SIG-M5 (cell line): ENCODE measurements around the gene GALNT13.

Source experiments
- DNase-seq: peaks from one replicate; lab custom pipeline; 2025; lab: John Stamatoyannopoulos, UW

GALNT13 gene

DNA sequence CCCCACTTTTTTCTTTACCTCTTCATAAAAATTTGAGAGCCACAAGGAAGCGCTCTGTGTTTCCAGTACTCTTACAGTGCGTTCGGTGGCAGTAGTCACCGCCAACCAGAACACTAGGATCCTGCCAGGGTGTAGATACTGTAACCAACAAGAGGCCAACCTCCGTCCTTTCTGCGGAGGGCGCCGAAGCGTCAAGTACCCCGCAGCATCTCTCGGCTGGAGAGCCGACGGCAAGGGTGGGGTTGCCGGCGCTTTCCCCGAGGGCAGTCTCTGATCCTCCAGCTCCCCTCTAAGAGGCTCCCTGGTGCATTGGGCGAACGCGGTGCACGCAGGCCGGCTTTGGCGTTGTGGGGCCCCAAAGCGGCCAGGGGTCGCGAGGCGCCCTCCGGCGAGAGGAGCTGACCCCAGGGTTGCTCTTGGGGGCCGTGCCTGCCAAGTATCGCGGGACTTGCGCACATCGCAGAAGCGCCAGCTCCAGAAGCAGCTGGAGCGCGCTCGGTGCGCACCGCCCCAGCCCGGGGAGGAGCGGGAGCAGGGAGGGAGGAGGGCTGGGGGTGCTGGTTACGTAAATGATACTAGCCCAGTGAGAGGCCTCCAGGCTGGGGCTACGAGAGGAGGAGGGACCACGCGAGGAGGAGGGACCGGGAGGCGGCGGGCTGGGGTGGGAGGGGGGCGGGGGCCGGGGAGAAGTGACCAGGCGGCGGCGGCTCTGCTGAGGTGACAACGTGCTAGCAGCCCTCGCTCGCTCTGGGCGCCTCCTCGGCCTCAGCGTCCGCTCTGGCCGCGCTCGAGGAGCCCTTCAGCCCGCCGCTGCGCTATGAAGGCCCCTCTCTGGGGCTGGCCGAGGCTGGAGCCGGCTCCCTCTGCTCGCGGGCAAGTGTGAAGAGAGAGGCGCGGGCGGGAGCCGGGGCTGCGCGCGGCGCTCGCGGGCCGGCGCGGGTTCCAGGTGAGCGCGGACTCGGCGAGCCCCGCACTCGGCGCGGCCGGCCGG, at the start of gene GALNT13:
Gene GALNT13 (plus strand): TSS at position 692 of the 991 bp plus-strand sequence.
- no peak for DNase-seq

GRCh38 chr2:153823880-153824279, 47.8 kb upstream of the GALNT13 start:
- DNase-seq, result no peak

GRCh38 chr2:153828335-153828734, 43.4 kb upstream of the GALNT13 start:
- DNase-seq, result no peak

GRCh38 chr2:153834662-153835061, 37.1 kb upstream of the GALNT13 start:
- DNase-seq, result no peak

- DNase-seq, result no peak
These were observed 13.5 kb upstream of the GALNT13 start for GRCh38 chr2:153858250-153858649.

DNA sequence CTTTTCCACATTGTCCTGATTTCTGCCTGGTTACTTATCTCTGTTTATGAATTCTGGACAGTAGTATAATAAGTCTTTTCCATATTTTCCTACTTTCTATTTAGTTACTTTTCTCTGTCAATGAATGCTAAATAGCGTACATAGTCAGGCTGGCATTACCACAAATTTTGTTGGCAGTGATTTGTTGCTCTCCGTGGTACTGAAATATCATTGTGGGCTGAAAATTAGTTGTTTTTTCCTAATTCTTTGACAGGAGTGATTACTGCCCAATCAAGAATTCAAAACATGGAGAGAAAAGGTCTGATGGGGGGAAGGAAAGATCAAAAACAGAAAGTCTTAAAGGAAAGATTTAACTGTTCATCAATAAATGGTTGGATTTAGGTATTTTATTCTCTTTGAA, 7.7 kb upstream of the GALNT13 start:
- no peak for DNase-seq

- DNase-seq, result no peak
These were observed 5.1 kb upstream of the GALNT13 start for GRCh38 chr2:153866595-153866994.

DNA sequence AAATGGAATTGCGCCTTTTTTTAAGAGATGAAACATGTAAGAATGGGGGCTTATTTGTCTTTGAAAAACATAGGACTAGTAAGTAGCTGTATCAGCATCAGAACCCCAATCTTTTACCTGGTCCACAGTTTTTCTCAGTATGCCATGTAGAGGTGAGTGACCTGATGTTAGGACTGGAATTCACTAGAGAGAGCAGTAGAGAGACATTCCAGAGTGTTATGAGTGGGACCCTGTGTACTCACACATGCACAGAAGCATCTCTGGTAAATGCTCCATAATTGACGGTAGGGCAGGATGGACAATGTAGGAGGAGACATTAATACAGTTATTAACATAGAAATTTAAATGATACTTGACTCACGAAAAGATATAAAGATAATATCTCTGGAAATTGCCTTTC, 1.4 kb upstream of the GALNT13 start:
- no peak for DNase-seq

DNA sequence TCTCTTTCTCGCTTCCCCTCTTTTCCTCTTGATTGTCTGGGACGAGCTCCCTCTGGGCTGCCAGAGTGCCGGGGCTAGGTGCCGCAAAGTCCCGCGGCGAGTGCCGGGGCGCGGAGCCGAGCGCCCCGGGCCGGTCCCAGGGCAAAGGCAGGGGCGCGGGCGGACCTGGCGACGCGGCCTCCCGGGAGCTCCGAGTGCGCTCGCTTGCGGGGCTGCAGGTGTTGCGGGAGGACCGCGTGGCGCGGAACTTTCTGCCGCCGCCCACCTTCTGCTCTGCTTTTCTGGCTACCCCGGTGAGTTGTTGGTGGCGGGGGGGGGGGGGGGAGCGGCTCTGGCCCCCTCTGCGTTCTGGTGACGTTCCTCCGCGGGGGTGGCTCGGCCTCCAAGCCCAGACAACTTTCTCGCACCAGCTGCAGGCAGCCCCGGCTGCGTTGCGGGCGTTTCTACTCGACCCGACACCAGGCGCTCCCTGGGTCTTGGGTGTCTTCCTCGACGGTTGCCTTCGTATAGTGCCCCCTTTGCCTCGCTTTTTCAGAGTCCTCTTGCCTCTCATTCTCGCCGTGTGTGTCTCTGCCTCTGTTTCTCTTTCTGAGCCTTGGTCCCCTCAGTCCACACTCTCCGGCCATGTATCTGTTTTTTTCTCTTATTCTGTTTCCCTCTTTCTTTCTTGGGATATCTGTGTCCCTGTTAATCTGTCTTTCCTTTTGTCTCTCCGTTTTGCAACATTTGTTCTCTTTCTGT, 759 bp downstream of the GALNT13 start:
- DNase-seq, result no peak

GRCh38 chr2:153873052-153874048, 1.6 kb downstream of the GALNT13 start:
- no peak for DNase-seq

DNA sequence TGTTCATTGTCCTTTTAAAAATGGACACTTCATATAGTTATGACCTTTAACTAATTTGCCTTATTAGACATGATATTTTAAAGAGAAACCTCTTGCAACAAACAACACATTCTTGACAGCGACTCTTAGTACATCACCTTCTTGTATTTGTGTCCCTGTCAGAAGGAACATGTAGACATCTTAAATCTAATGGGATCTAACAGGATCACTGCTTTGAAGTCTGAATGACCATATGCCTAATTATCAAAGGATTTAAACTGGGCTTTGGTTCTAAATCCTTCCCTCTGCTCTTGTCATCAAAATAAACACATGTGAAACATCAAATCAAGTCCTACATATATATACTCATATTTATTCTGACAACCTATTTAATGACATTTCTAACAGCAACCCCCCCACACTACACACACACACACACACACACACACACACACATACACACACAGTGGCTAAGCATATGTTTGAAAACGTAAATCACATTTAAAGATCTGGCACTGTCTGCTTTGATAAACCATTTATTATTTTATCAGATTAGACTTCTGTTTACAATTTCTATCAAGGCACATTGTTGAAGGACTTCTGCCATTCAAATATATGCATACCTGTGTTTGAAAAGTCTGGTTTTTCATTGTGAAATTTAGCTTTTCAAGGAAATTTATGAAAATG, 4.2 kb downstream of the GALNT13 start:
- DNase-seq, result no peak

- DNase-seq, result no peak
These were observed 9.2 kb downstream of the GALNT13 start for GRCh38 chr2:153880926-153881325.

DNA sequence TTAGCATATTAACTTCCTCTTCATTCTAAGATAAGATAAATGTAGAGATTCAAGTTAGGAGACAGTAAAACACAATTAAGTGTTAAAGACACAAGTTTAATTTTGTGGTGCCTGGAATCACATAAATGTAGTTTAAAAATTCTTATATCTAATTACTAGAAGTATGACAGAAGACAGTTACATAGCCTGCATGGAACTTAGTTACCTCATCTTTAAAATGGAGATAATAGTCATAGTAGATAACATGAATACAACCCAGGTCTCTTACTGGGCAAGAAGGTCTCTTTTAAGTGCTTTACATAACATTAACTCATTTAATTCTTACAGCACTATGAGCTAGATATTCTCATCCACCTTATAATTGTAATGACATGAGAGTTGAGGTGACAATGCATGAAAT, 15.1 kb downstream of the GALNT13 start:
- DNase-seq, result no peak

- DNase-seq, result no peak
These were observed 18.9 kb downstream of the GALNT13 start for GRCh38 chr2:153890576-153890975.

DNA sequence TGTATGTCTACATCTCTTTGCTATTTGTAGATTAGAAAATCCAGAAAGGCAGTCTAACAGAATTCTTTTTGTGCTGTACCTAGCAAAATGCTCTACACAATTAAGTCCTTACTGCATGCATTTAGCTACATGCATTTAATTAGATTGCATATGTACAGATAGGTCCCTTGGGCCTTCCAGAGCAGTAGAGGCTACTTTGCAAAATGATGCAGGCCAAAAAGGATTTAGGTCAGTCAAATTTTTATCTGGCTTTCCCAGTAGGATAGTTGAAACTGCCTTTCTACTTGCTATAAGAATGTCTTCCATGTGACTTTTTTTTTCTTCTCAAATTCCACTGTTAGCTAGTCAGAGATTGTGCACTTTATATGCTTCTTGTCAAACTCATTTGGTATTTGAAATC, 19.3 kb downstream of the GALNT13 start:
- DNase-seq, result no peak

- DNase-seq, result no peak
These were observed 41.2 kb downstream of the GALNT13 start for GRCh38 chr2:153912798-153913396.

DNA sequence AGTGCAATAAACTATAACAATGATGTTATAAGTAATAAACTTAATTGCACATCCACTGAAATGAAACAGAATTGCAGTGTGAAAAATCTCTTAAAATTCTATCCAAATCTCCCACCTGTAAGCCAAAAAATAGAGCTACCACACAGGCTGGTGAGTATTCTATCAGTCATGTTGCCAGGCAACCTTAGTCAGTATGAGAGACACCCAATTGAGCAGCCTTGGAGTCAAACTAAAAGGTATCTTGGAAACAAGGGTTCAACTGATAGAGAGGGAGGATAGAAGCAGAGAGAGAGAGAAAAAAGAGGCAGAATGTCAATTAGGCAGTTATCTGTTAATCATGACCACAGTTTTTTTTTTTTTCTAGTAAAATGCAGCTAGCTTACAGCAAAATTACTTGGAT, 45.8 kb downstream of the GALNT13 start:
- no peak for DNase-seq

DNA sequence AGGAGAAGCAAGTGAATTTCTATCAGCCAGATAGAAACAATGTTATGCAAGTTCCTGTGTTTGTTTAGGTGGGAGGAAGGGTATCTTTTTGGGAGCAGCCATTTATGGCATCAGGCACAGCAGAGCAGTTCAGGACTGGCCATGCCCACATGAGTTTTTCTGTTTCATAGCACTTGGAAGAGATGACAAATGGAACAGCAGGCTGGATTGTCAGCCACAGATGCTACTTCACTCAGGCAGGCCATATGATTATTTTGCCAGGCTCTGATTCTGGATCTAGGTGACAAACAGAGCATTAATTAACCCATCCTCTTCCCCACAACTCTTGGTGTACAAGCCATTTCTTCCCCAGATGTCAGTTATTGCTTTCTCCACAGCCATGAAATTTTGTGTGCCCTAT, 63.8 kb downstream of the GALNT13 start:
- no peak for DNase-seq

- DNase-seq, result no peak
These were observed 67.5 kb downstream of the GALNT13 start for GRCh38 chr2:153939124-153939796.

GRCh38 chr2:153940511-153940910, 68.8 kb downstream of the GALNT13 start:
- no peak for DNase-seq
